Thyroid gland (tissue), 4 donors: ENCODE measurements around the gene NEDD4L.

Experiments used
- CTCF ChIP-seq, 6 experiments: fragments of 200-600 bp in 3 of 6; fragments of 450-650 bp in 3 of 6; sonication (generic) in 3 of 6; IDR thresholded peaks; one replicate each; pipeline ENCODE4 v1.5.1; 2016 to 2019; ENCODE audit warnings: antibody characterized with exemption in 6 of 6, mild to moderate bottlenecking in 2 of 6, inconsistent platforms in 1 of 6, moderate library complexity in 1 of 6
- POLR2A ChIP-seq, 2 donors: fragments of 450-650 bp; IDR thresholded peaks; one replicate each; pipeline ENCODE4 v1.6.1; 2017; ENCODE audit warnings: antibody characterized with exemption in 2 of 2, mild to moderate bottlenecking in 2 of 2, moderate library complexity in 1 of 2

GRCh38 chr18:58168221-58168620 lies 124.2 kb downstream of the NEDD4L start:
- no peak for TF ChIP-seq CTCF (IDR thresholded peaks at IDR 0.05)
- TF ChIP-seq POLR2A (IDR thresholded peaks at IDR 0.05), result no peak
